Mucosa of rectum (tissue), 2 donors: ENCODE data around the gene ADAMTS3.
"Not testable (repeated sequence)": the region's sequence is repeated elsewhere in the genome, so short reads cannot be mapped to it uniquely, and the experiment has no call there.

Source experiments
- H3K27ac ChIP-seq, 2 donors: one replicate each; pipeline ENCODE4 v1.7.0; 2013; ENCODE audit warnings: inconsistent platforms in 2 of 2, low read depth in 2 of 2, low read length in 2 of 2
- H3K27me3 ChIP-seq, 2 donors: one replicate each; pipeline ENCODE4 v1.7.0; 2013; ENCODE audit warnings: low read length in 2 of 2; ENCODE audit not compliant: control insufficient read depth in 2 of 2, insufficient read depth in 2 of 2
- H3K36me3 ChIP-seq, 2 donors: one replicate each; pipeline ENCODE4 v1.7.0; 2013; ENCODE audit warnings: low read length in 2 of 2; ENCODE audit not compliant: control insufficient read depth in 2 of 2, insufficient read depth in 2 of 2
- H3K4me1 ChIP-seq, 2 donors: one replicate each; pipeline ENCODE4 v1.7.0; 2013; ENCODE audit warnings: low read length in 2 of 2, mild to moderate bottlenecking in 1 of 2; ENCODE audit not compliant: control insufficient read depth in 2 of 2, insufficient read depth in 2 of 2
- H3K4me3 ChIP-seq, 2 donors: one replicate each; pipeline ENCODE4 v1.7.0; 2013; ENCODE audit warnings: low read length in 2 of 2
- H3K9ac ChIP-seq, 2 donors: one replicate each; pipeline ENCODE4 v1.7.0; 2013; ENCODE audit warnings: low read length in 2 of 2, low read depth in 1 of 2, mild to moderate bottlenecking in 1 of 2
- H3K9me3 ChIP-seq, 2 donors: one replicate each; pipeline ENCODE4 v1.7.0; 2013; ENCODE audit warnings: low read length in 2 of 2; ENCODE audit not compliant: control insufficient read depth in 2 of 2
- donor health status: healthy.
- donor health status: Normal muscosa, but diverticular disease.

The ADAMTS3 gene

DNA sequence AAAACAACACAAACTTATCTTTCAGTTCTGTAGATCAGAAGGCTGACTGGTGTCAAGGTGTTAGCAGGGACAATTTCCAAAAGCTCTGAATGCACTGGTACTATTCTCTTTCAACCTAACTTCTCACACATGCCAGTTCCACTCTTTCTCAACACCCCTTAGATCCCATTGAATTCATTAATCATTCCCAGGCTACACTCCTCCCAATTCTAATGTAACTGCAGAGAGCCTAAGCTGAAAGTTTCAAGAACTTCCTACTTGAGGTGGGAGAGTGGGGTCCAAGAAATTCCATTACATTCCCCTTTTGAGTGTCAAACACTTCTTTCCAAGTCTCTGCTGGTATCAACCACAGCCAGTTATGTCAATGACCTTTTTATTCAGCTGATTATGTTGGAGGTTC is 142.0 kb downstream of the ADAMTS3 start:
- H3K9ac ChIP-seq, result no peak overlapping the region
- no peaks in the 10 kb centered on the region for H3K4me1 ChIP-seq
- no peak overlapping the region for H3K4me3 ChIP-seq
- H3K27me3 ChIP-seq, result no peaks in the 10 kb centered on the region
- H3K9me3 ChIP-seq, result no peaks in the 10 kb centered on the region
- no peak overlapping the region for H3K27ac ChIP-seq
- no peaks in the 10 kb centered on the region for H3K36me3 ChIP-seq

DNA sequence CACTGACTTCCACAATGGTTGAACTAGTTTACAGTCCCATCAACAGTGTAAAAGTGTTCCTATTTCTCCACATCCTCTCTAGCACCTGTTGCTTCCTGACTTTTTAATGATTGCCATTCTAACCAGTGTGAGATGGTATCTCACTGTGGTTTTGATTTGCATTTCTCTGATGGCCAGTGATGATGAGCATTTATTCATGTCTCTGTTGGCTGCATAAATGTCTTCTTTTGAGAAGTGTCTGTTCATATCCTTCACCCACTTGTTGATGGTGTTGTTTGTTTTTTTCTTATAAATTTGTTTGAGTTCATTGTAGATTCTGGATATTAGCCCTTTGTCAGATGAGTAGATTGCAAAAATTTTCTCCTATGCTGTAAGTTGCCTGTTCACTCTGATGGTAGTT is 143.1 kb downstream of the ADAMTS3 start:
- not testable (repeated sequence) for H3K9ac ChIP-seq, H3K9me3 ChIP-seq, H3K36me3 ChIP-seq, H3K27ac ChIP-seq, H3K4me1 ChIP-seq, H3K27me3 ChIP-seq, H3K4me3 ChIP-seq

DNA sequence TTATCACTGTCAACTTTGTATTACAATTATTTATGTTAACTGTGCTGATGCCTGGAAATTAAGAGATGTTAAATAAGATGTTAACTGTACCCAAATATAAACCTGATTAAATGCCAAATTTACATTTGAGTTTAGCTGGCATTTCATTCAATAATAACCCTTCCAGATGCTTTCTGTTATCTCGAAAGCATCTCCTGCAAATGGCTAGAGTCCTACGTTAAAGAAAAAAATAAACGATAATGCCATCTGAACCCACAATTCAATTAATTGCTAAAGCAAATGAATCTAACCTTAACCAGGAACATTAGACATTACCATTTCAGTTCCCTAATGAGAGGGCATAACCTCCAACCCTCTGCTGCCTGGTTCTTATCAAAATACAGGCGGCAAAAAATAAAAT is 145.0 kb downstream of the ADAMTS3 start:
- H3K27me3 ChIP-seq, result no peaks in the 10 kb centered on the region
- H3K27ac ChIP-seq, result no peak overlapping the region

DNA sequence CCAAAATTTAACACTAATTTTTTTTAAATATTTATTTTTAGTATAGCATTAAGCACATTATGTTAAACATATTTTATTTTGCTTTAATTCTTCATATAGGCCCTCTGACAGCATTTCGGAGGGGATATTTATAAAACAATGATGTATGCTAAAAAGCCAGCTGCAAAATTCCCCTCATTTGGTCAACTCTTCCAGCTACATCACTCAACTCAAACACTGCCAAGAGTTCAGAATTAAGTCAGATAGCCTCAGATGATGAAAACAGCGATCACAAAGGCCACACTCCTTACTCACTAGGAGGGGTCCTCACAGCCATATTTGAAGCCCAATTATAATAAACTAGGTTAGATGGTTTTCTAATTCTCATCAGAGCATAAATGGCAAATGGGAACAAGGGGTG is 146.6 kb downstream of the ADAMTS3 start:
- no peaks in the 10 kb centered on the region for H3K4me1 ChIP-seq
- no peak overlapping the region for H3K9ac ChIP-seq
- no peaks in the 10 kb centered on the region for H3K27me3 ChIP-seq
- no peak overlapping the region for H3K27ac ChIP-seq
- H3K9me3 ChIP-seq, result no peaks in the 10 kb centered on the region
- no peaks in the 10 kb centered on the region for H3K36me3 ChIP-seq
- H3K4me3 ChIP-seq, result no peak overlapping the region

More for the DNA sequence above, 145.0 kb downstream of the ADAMTS3 start:
- H3K9me3 ChIP-seq, result no peaks in the 10 kb centered on the region
- no peak overlapping the region for H3K9ac ChIP-seq
- no peak overlapping the region for H3K4me3 ChIP-seq
- no peaks in the 10 kb centered on the region for H3K4me1 ChIP-seq
- no peaks in the 10 kb centered on the region for H3K36me3 ChIP-seq

DNA sequence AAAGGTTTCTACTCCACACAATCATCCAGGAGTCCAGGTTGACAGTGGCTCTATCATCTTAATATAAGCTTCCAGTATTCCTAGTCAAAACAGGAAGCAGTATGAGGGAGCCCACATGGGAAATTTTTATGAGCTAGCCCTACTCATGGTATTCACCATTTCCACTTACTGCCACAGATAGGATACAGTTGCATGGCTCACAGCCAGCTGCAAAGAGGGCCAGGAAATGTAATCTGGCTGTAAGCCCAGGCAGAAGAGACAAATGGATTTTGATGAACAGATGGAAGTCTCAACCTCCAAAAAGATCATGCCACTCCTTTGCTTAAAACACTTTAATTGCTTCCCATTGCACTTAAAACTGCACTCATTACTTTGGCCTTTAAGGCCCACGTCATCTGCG is 150.6 kb downstream of the ADAMTS3 start:
- no peaks in the 10 kb centered on the region for H3K36me3 ChIP-seq
- H3K9ac ChIP-seq, result no peak overlapping the region
- no peaks in the 10 kb centered on the region for H3K27me3 ChIP-seq
- no peaks in the 10 kb centered on the region for H3K9me3 ChIP-seq
- H3K27ac ChIP-seq, result no peak overlapping the region
- no peak overlapping the region for H3K4me3 ChIP-seq
- H3K4me1 ChIP-seq, result no peaks in the 10 kb centered on the region

DNA sequence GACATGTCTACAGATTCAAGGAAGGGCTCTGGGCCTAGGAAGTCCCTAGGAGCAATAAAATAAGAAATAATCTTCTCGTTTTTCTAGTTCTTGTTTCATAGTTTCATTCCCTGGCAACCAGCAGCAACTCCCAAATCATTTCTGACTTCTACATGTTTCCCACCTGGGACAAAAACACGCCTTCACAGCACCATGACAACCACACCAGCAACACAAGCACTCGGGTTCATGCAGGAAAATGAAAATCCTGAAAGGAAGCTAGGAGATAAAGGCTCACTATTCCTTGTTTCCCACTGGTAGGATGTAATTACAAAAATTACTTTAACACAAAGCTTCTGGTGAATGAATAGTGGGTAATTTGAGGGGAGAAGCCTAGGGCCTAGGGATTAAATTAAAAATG is 158.9 kb downstream of the ADAMTS3 start:
- Histone ChIP-seq H3K9ac (no peak overlapping the region), H3K4me1 (no peaks in the 10 kb centered on the region), H3K36me3 (no peaks in the 10 kb centered on the region), H3K27me3 (no peaks in the 10 kb centered on the region), H3K27ac (no peak overlapping the region), H3K4me3 (no peak overlapping the region), H3K9me3 (no peaks in the 10 kb centered on the region)

DNA sequence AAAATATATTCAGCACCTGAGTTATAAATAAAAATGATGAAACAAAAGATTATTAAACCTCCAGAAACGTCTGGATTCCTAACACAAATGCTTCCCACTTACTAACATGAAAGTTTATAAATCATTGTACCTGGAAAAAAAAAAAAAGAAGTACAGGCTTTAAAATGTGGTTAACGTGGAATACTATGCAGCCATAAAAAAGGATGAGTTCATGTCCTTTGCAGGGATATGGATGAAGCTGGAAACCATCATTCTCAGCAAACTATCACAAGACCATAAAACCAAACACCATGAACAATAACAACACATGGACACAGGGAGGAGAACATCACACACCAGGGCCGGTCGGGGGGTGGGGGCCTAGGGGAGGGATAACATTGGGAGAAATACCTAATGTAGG is 160.5 kb downstream of the ADAMTS3 start:
- no peaks in the 10 kb centered on the region for H3K9me3 ChIP-seq
- no peaks in the 10 kb centered on the region for H3K4me1 ChIP-seq
- H3K4me3 ChIP-seq, result no peak overlapping the region
- H3K36me3 ChIP-seq, result no peaks in the 10 kb centered on the region
- no peaks in the 10 kb centered on the region for H3K27me3 ChIP-seq
- no peak overlapping the region for H3K27ac ChIP-seq
- H3K9ac ChIP-seq, result no peak overlapping the region

DNA sequence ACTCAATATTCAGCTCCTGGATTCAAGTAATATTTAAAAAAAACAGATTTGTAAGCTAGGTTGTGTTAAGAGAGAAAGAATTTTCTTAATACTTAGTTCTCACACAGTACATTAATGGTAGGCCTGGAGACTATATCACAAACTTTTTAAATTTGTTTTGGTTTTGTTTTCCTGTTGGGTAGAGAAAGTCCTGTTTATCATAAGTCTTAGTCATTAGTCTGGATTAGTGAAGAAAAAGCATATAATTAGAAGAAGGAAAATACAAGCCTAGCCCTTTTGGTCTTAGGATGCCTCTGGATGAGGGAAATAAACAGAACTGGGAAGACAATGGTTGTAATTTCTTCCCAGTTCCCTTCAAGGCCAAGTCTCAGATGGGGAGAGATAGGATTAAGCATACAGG is 163.6 kb downstream of the ADAMTS3 start:
- Histone ChIP-seq H3K36me3 (no peaks in the 10 kb centered on the region), H3K27ac (no peak overlapping the region), H3K9ac (no peak overlapping the region), H3K27me3 (no peaks in the 10 kb centered on the region), H3K4me1 (no peaks in the 10 kb centered on the region), H3K4me3 (no peak overlapping the region), H3K9me3 (no peaks in the 10 kb centered on the region)

DNA sequence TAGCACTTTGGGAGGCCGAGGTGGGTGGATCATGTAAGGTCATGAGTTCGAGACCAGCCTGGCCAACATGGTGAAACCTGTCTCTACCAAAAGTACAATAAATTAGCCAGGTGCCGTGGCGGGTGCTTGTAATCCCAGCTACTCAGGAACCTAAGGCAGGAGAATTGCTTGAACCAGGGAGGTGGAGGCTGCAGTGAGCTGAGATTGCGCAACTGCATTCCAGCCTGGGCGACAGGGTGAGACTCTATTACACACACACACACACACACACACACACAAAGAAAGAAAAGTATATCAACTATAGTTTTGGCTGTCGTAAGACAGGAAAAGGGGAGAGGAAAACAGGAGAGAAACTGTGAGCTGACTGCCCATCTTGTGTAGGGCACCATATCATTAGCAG is 171.7 kb downstream of the ADAMTS3 start:
- Histone ChIP-seq H3K9ac (no peak overlapping the region), H3K27ac (no peak overlapping the region), H3K9me3 (no peaks in the 10 kb centered on the region), H3K27me3 (no peaks in the 10 kb centered on the region), H3K4me3 (no peak overlapping the region), H3K4me1 (no peaks in the 10 kb centered on the region), H3K36me3 (no peaks in the 10 kb centered on the region)

DNA sequence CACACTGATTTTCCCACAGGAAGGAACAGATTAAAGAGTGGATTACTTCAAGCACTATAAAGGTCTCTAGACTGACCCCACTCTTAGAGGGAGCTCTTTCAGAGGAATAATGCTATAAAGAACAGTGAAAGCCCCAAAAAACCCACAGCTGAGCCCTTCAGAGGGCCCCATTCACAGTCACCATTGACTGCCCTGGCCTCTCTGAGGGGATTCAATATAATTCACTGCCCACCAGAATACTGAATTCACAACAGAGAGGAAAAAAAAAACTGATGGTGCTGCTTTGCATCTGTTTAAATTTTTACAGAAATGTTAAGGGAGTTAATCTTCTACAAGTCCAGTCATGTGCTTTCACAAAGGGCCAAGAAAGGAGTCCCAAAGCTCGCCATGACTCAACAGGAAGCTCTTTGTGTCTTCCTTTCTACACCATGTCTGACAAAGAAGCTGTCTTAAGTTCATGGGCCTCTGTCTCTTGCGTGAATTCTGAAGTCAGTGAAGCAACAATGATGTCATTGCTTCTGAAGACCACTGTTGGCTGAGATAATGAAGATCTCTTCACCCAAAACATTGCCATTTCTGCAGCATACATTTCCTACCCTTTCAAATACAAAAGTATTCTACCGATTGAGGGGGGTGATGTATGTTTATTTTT is 174.9 kb downstream of the ADAMTS3 start:
- no peaks in the 10 kb centered on the region for H3K27me3 ChIP-seq
- no peaks in the 10 kb centered on the region for H3K4me1 ChIP-seq
- H3K4me3 ChIP-seq, result no peak overlapping the region
- H3K27ac ChIP-seq, result no peak overlapping the region
- no peak overlapping the region for H3K9ac ChIP-seq
- no peaks in the 10 kb centered on the region for H3K9me3 ChIP-seq
- no peaks in the 10 kb centered on the region for H3K36me3 ChIP-seq

DNA sequence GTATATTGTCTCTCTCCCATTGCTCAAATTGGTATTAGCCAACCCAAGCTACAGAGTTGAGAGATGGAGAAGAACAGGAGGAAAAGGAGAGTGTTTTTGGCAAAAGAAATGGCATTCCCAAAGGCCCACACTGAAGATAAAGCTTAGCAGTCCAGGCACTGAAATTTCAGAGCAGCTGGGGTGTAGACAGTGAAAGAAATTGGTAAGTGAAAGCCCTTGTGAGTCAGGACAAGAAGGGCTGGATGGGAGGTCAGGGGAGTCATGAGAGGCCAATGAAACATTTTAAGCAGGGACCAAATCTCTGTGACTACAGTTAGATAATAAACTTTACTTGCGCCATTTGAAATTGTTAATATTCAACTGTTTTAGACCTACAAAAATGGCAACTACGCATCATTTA is 177.7 kb downstream of the ADAMTS3 start:
- Histone ChIP-seq H3K4me1 (no peaks in the 10 kb centered on the region), H3K4me3 (no peak overlapping the region), H3K9ac (no peak overlapping the region), H3K27ac (no peak overlapping the region), H3K9me3 (no peaks in the 10 kb centered on the region), H3K36me3 (no peaks in the 10 kb centered on the region), H3K27me3 (no peaks in the 10 kb centered on the region)
